Memory B cell (primary cell): ENCODE results near the gene SLC25A46.
A peak's percentile ranks its signal among the peaks of the same experiment; 100 is the strongest.
"Not testable (repeated sequence)": the region's sequence is repeated elsewhere in the genome, so short reads cannot be mapped to it uniquely, and the experiment has no call there.

ENCODE experiments used
- ATAC-seq: fragments of 150-1000 bp; cut with Tn5 transposase; 2 replicates; pipeline ENCODE4 v1.10.0; 2021; ENCODE audit warnings: low read depth, mild to moderate bottlenecking, moderate library complexity
- DNase-seq, 2 donors: peaks; one replicate each; pipeline ENCODE4 v3.0.0; 2022; ENCODE audit warnings: low spot score in 2 of 2
- H3K27ac Mint-ChIP-seq: one replicate; pipeline ENCODE4 v1.8.0; 2022; ENCODE audit warnings: mild to moderate bottlenecking, moderate library complexity, mixed read lengths
- H3K27me3 Mint-ChIP-seq: one replicate; pipeline ENCODE4 v1.8.0; 2022; ENCODE audit warnings: mixed read lengths
- H3K36me3 Mint-ChIP-seq: one replicate; pipeline ENCODE4 v1.8.0; 2022; ENCODE audit warnings: mild to moderate bottlenecking, mixed read lengths
- H3K4me1 Mint-ChIP-seq: one replicate; pipeline ENCODE4 v1.8.0; 2022; ENCODE audit warnings: mixed read lengths
- H3K4me3 Mint-ChIP-seq: one replicate; pipeline ENCODE4 v1.8.0; 2022; ENCODE audit warnings: mild to moderate bottlenecking, moderate library complexity, mixed read lengths
- H3K9me3 Mint-ChIP-seq: one replicate; pipeline ENCODE4 v1.8.0; 2022; ENCODE audit warnings: mixed read lengths

The SLC25A46 gene

GRCh38 chr5:110738812-110739651 lies at the start of gene SLC25A46:
Gene SLC25A46, plus strand, starts transcription at chr5:110739007. Its CDS starts 113 bp downstream, at chr5:110739120.
- Mint-ChIP-seq H3K4me3 (peak within 1 kb of the TSS; percentile 97), H3K27ac (peak within 1 kb of the TSS; percentile 98), H3K36me3 (no peaks in the 10 kb centered on the region), H3K4me1 (peaks cover 11% of the 10 kb centered on the region), H3K9me3 (no peaks in the 10 kb centered on the region), H3K27me3 (no peaks in the 10 kb centered on the region)
- DNase-seq (peak; percentile 85), ATAC-seq (peak; percentile 89)

DNA sequence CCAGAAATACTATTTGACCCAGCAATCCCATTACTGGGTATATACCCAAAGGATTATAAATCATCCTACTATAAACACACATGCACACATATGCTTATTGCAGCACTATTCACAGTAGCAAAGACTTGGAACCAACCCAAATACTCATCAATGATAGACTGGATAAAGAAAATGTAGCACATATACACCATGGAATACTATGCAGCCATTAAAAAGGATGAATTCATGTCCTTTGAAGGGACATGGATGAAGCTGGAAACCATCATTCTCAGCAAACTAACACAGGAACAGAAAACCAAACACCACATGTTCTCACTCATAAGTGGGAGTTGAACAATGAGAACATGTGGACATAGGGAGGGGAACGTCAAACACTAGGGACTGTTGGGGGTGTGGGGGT lies 48.2 kb upstream of the SLC25A46 start:
- not testable (repeated sequence) for ATAC-seq, H3K27ac Mint-ChIP-seq, H3K36me3 Mint-ChIP-seq, H3K27me3 Mint-ChIP-seq, H3K4me1 Mint-ChIP-seq, DNase-seq, H3K4me3 Mint-ChIP-seq, H3K9me3 Mint-ChIP-seq

DNA sequence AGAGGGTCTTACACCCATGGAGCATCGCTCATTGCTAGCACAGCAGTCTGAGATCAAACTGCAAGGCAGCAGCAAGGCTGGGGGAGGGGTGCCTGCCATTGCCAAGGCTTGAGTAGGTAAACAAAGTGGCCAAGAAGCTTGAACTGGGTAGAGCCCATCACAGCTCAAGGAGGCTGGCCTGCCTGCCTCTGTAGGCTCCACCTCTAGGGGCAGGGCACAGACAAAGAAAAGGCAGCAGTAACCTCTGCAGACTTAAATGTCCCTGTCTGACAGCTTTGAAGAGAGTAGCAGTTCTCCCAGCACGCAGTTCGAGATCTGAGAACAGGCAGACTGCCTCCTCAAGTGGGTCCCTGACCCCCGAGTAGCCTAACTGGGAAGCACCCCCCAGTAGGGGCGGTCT lies 46.1 kb upstream of the SLC25A46 start:
- not testable (repeated sequence) for H3K4me3 Mint-ChIP-seq, ATAC-seq, DNase-seq, H3K27me3 Mint-ChIP-seq, H3K36me3 Mint-ChIP-seq, H3K4me1 Mint-ChIP-seq, H3K9me3 Mint-ChIP-seq, H3K27ac Mint-ChIP-seq

DNA sequence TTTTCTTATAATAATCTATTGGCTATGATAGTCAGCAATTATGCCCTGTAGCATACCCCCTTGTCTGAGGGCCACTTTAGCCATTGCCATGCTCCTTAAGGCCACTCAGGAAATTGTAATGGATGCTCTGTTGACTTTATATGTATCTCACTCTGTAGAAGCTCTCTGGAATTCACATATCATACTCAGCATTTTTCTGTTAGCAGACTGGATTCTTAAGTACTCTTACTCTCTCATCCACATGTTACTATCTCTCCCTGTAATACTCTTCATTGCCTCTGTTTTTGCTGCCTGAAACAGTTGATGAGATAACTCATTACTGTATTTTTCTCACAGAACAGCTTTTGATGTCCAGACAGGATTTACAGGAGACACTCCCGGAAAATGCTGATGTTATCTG lies 36.5 kb upstream of the SLC25A46 start:
- DNase-seq (no peak), ATAC-seq (no peak)
- Mint-ChIP-seq H3K9me3 (no peaks in the 10 kb centered on the region), H3K4me3 (no peak overlapping the region), H3K27me3 (no peaks in the 10 kb centered on the region), H3K36me3 (no peaks in the 10 kb centered on the region), H3K4me1 (no peaks in the 10 kb centered on the region), H3K27ac (no peak overlapping the region)

DNA sequence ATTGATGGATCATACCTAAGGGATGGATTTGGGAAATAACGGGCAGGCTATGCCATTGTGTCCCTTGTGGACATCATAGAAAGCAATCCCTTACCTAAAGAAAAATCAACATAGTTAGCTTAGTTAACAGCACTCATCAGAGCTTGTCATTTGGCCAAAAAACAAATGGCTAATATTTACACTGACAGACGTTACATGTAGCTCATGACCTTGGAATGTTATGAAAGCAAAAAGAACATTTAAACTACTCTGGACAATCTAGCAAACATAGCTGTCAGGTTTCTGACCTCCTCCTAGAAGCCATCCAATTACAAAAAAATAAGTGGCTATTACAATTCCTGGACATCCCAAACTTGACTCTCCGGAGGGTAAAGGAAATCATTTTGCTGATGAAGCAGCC lies 36.1 kb upstream of the SLC25A46 start:
- Mint-ChIP-seq H3K4me3 (no peak overlapping the region), H3K9me3 (no peaks in the 10 kb centered on the region), H3K4me1 (no peaks in the 10 kb centered on the region), H3K27me3 (no peaks in the 10 kb centered on the region), H3K36me3 (no peaks in the 10 kb centered on the region), H3K27ac (no peak overlapping the region)
- no peak for ATAC-seq
- no peak for DNase-seq

DNA sequence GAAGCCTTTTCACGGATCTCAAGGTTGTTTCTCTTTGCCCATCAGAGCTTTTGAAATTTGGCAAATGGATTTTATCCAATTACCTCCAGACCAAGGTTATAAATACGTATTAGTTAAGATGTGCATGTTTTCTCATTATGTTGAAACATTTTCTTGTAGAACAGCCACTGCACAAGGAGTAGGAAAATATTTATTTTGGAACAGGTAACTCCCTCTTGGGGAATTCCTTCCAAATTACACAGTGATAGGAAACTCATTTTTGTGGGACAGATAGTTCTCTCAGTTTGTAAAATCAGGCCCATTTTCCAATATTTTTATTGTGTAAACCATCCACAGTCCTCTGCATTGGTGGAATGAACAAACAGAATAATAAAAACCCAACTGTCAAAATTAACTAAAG lies 35.3 kb upstream of the SLC25A46 start:
- Mint-ChIP-seq H3K4me1 (no peaks in the 10 kb centered on the region), H3K4me3 (no peak overlapping the region), H3K27me3 (no peaks in the 10 kb centered on the region), H3K27ac (no peak overlapping the region), H3K9me3 (no peaks in the 10 kb centered on the region), H3K36me3 (no peaks in the 10 kb centered on the region)
- DNase-seq (no peak), ATAC-seq (no peak)

GRCh38 chr5:110705349-110705748 lies 33.5 kb upstream of the SLC25A46 start:
- Mint-ChIP-seq H3K4me3 (no peak overlapping the region), H3K9me3 (no peaks in the 10 kb centered on the region), H3K36me3 (no peaks in the 10 kb centered on the region), H3K27ac (no peak overlapping the region), H3K4me1 (no peaks in the 10 kb centered on the region), H3K27me3 (no peaks in the 10 kb centered on the region)
- no peak for ATAC-seq
- no peak for DNase-seq

DNA sequence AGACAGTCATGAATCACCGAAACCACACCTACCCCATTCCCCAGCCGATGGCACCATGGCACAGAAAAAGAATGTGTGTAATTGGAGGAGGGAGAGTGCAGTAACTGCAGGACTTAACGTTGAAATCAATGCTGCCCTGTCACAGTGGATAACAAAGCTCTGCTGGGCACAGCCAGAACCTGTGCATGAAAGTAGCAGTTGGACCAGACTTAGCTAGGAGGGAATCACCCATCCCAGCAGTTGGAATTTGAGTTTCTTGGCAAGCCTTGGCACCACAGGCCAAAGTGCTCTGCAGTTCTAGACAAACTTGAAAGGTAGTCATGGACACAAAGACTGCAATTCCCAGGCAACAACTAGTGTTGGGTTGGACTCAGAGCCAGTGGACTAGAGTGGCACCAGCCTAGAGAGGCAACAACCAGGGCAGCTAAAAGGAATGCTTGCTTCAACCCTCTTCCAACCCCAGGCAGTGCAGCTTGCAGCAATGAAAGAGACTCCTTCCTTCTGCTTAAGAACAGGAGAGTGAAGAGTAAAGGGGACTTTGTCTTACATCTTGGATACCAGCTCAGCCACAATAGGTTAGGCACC lies 31.5 kb upstream of the SLC25A46 start:
- no peak overlapping the region for H3K27ac Mint-ChIP-seq
- DNase-seq (no peak), ATAC-seq (no peak)
- no peaks in the 10 kb centered on the region for H3K9me3 Mint-ChIP-seq
- no peaks in the 10 kb centered on the region for H3K4me1 Mint-ChIP-seq
- H3K27me3 Mint-ChIP-seq = no peaks in the 10 kb centered on the region
- no peaks in the 10 kb centered on the region for H3K36me3 Mint-ChIP-seq
- no peak overlapping the region for H3K4me3 Mint-ChIP-seq

- H3K9me3 Mint-ChIP-seq = no peaks in the 10 kb centered on the region
These were observed 22.3 kb upstream of the SLC25A46 start for GRCh38 chr5:110716247-110717245.

DNA sequence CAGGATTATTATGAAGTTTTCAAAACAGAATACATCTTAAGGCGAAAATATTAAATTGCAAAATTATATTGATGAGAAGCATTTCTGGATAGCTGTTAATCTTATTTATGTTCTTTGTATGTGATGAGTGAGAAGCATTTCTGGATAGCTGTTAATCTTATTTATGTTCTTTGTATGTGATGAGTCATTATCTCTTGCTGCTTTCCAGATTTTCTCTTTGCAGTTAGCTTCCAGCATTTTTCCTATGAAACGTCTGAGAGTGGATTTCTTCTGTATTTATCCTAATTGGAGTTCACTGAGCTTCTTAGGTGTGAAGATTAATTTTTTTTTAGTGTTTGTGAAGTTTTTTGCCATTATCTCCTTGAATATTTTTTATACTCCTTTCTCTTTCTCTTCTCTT lies 20.5 kb upstream of the SLC25A46 start:
- Mint-ChIP-seq H3K27ac (no peak overlapping the region), H3K27me3 (no peaks in the 10 kb centered on the region), H3K9me3 (no peaks in the 10 kb centered on the region), H3K4me1 (no peaks in the 10 kb centered on the region), H3K4me3 (no peak overlapping the region), H3K36me3 (no peaks in the 10 kb centered on the region)
- DNase-seq (no peak), ATAC-seq (no peak)

More at GRCh38 chr5:110716247-110717245, 22.3 kb upstream of the SLC25A46 start:
- no peak for DNase-seq
- Mint-ChIP-seq H3K27ac (no peak overlapping the region), H3K36me3 (no peaks in the 10 kb centered on the region), H3K27me3 (no peaks in the 10 kb centered on the region), H3K4me3 (no peak overlapping the region), H3K4me1 (no peaks in the 10 kb centered on the region)
- no peak for ATAC-seq

- H3K9me3 Mint-ChIP-seq = no peaks in the 10 kb centered on the region
- H3K27me3 Mint-ChIP-seq = no peaks in the 10 kb centered on the region
- no peaks in the 10 kb centered on the region for H3K4me1 Mint-ChIP-seq
- peak within 1 kb of the TSS; percentile 49 for H3K27ac Mint-ChIP-seq
- no peaks in the 10 kb centered on the region for H3K36me3 Mint-ChIP-seq
- ATAC-seq (peak; percentile 97), DNase-seq (peak; percentile 23 to 37)
- peak within 1 kb of the TSS; percentile 90 for H3K4me3 Mint-ChIP-seq
These were observed 12.4 kb upstream of the SLC25A46 start, which contains the start of gene TMEM232 for GRCh38 chr5:110726249-110727024. Gene TMEM232, minus strand, starts transcription at chr5:110726671. Its CDS starts 59,319 bp downstream, at chr5:110667352.

DNA sequence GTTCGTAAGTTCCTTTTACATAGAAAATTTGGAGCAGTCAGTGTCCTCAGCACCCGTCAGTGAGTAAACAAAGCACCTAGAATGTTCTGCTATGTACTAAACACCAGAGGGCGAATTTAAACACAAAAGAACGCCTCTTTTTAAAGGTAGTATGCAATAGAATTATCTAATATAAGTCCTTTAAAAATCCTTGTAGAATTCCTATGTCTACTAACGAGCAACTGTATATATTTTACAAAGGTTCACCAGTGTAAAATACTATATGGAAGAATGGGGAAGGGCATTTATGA lies 11.8 kb upstream of the SLC25A46 start:
- DNase-seq (no peak), ATAC-seq (peak; percentile 53)
- Mint-ChIP-seq H3K9me3 (no peaks in the 10 kb centered on the region), H3K4me3 (peak overlapping the region; percentile 90), H3K27me3 (no peaks in the 10 kb centered on the region), H3K4me1 (no peaks in the 10 kb centered on the region), H3K36me3 (peaks cover 2% of the 10 kb centered on the region), H3K27ac (peak overlapping the region; percentile 49)

DNA sequence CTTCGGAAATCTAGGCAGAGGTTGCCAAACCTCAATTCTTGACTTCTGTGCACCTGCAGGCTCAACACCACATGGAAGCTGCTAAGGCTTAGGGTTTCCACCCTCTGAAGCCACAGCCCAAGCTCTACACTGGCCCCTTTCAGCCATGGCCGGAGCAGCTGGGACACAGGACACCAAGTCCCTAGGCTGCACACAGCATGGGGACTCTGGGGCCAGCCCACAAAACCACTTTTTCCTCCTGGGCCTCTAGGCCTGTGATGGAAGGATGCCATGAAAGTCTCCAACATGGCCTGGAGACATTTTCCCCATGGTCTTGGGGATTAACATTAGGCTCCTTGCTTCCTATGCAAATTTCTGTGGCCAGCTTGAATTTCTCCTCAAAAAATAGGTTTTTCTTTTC lies 7.3 kb upstream of the SLC25A46 start:
- H3K4me1 Mint-ChIP-seq, H3K4me3 Mint-ChIP-seq, H3K27me3 Mint-ChIP-seq, ATAC-seq, H3K36me3 Mint-ChIP-seq, DNase-seq, H3K9me3 Mint-ChIP-seq, H3K27ac Mint-ChIP-seq: not testable (repeated sequence)
